ENCODE results near the gene DCDC2. TPM values are rescaled to one million over a fixed set of nuclear protein-coding genes. Genes with fewer than 3 reads are reported as not detected.
A peak's percentile ranks its signal among the peaks of the same experiment; 100 is the strongest.
"Not testable (repeated sequence)": the region's sequence is repeated elsewhere in the genome, so short reads cannot be mapped to it uniquely, and the experiment has no call there.

The DCDC2 gene
- total RNA-seq, 3 donors from 2014 or later: 8.9 to 9.5 TPM; not detected in 1

- intact Hi-C loops (cut with DNase I; ENCODE audit: low total_unique reads): no loop called here
- H3K9me3 ChIP-seq: no peaks in the 10 kb centered on the region
- H3K36me3 ChIP-seq: no peaks in the 10 kb centered on the region
- no peaks in the 10 kb centered on the region for H3K4me1 ChIP-seq
- no peak for TF ChIP-seq POLR2AphosphoS5 (IDR thresholded peaks at IDR 0.05)
- TF ChIP-seq POLR2A (IDR thresholded peaks at IDR 0.05): no peak
- TF ChIP-seq, protein P1, sequence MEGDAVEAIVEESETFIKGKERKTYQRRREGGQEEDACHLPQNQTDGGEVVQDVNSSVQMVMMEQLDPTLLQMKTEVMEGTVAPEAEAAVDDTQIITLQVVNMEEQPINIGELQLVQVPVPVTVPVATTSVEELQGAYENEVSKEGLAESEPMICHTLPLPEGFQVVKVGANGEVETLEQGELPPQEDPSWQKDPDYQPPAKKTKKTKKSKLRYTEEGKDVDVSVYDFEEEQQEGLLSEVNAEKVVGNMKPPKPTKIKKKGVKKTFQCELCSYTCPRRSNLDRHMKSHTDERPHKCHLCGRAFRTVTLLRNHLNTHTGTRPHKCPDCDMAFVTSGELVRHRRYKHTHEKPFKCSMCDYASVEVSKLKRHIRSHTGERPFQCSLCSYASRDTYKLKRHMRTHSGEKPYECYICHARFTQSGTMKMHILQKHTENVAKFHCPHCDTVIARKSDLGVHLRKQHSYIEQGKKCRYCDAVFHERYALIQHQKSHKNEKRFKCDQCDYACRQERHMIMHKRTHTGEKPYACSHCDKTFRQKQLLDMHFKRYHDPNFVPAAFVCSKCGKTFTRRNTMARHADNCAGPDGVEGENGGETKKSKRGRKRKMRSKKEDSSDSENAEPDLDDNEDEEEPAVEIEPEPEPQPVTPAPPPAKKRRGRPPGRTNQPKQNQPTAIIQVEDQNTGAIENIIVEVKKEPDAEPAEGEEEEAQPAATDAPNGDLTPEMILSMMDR (IDR thresholded peaks at IDR 0.05): no peak
- no peaks in the 10 kb centered on the region for H3K27me3 ChIP-seq
- no peak overlapping the region for H3K27ac ChIP-seq
- DNase-seq (ENCODE audit: low spot score in 2 of 2): no peak
- no peak overlapping the region for H3K4me3 ChIP-seq
Measured at GRCh38 chr6:24147511-24148153, 210.2 kb downstream of the DCDC2 start.

DNA sequence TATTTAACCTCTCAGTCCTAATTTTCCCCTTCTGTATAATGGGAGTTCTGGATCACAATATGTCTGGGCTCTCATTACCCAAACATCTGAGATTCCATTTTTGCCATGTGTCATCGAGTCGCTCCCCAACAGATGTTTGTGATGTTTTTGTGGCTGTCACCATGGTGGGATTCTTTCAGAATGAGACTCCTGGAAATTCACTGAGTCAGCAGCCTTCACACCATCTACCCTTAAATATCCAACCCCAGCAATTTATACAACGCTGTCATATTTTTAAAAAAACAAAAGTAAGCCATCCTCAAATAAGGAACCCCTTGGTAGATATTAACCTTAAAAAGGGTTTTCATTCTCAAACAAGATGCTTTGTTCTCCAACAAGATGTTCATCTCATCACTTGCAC is 211.0 kb downstream of the DCDC2 start:
- Histone ChIP-seq H3K4me1 (no peaks in the 10 kb centered on the region), H3K27ac (no peak overlapping the region), H3K9me3 (no peaks in the 10 kb centered on the region), H3K4me3 (no peak overlapping the region), H3K27me3 (no peaks in the 10 kb centered on the region), H3K36me3 (no peaks in the 10 kb centered on the region)
- DNase-seq (ENCODE audit: low spot score in 2 of 2): no peak
- intact Hi-C loops (cut with DNase I; ENCODE audit: low total_unique reads): no loop called here
- TF ChIP-seq, protein P1 (IDR thresholded peaks at IDR 0.05): no peak
- TF ChIP-seq POLR2AphosphoS5 (IDR thresholded peaks at IDR 0.05): no peak
- no peak for TF ChIP-seq POLR2A (IDR thresholded peaks at IDR 0.05)

DNA sequence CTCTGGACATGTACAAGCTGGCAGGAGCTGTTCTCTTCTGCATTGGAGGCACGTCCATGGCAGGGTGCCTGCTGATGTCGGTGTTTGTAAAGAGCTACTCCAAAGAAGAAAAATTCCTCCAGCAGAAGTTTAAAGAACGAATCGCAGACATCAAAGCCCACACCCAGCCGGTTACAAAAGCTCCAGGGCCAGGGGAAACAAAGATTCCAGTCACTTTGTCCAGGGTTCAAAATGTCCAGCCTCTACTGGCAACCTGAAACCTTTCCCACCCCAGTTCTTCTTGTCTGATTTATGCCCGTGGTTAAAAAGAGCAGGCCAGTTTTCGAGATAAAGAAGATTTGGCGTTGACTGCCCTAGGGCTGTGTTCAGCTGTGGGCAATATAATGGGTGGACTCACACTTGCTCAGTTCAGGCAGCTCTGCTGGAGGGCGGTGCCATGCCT is 212.1 kb downstream of the DCDC2 start:
- Histone ChIP-seq H3K27ac (no peak overlapping the region), H3K4me3 (no peak overlapping the region), H3K36me3 (no peaks in the 10 kb centered on the region), H3K27me3 (no peaks in the 10 kb centered on the region), H3K9me3 (no peaks in the 10 kb centered on the region), H3K4me1 (no peaks in the 10 kb centered on the region)
- DNase-seq (ENCODE audit: low spot score in 2 of 2): no peak
- intact Hi-C loops (cut with DNase I; ENCODE audit: low total_unique reads): no loop called here
- TF ChIP-seq, protein P1 (IDR thresholded peaks at IDR 0.05): no peak
- TF ChIP-seq POLR2A (IDR thresholded peaks at IDR 0.05) (no peak), POLR2AphosphoS5 (IDR thresholded peaks at IDR 0.05) (no peak)

DNA sequence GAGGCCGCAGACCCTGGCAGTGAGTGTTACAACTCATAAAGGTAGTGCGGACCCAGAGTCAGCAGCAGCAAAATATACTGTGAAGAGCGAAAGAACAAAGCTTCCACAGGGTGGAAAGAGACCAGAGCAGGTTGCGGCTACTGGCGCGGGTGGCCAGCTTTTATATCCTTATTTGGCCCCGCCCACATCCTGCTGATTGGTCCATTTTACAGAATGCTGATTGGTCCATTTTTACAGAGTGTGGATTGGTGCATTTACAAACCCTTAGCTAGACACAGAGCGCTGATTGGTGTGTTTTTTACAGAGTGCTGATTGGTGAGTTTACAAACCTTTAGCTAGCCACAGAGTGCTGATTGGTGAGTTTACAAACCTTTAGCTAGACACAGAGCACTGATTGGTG is 215.1 kb downstream of the DCDC2 start:
- H3K27ac ChIP-seq; H3K9me3 ChIP-seq; H3K36me3 ChIP-seq; DNase-seq (ENCODE audit: low spot score in 2 of 2); H3K27me3 ChIP-seq; intact Hi-C loops (cut with DNase I; ENCODE audit: low total_unique reads); H3K4me3 ChIP-seq; H3K4me1 ChIP-seq: not testable (repeated sequence)

GRCh38 chr6:24140591-24140990 is 217.3 kb downstream of the DCDC2 start:
- no peaks in the 10 kb centered on the region for H3K4me1 ChIP-seq
- peak in 1 of 2 donors; percentile 23 for DNase-seq (ENCODE audit: low spot score in 2 of 2)
- no peak for TF ChIP-seq POLR2A (IDR thresholded peaks at IDR 0.05)
- TF ChIP-seq, protein P1 (IDR thresholded peaks at IDR 0.05): no peak
- no peak for TF ChIP-seq POLR2AphosphoS5 (IDR thresholded peaks at IDR 0.05)
- H3K9me3 ChIP-seq: no peaks in the 10 kb centered on the region
- no peaks in the 10 kb centered on the region for H3K27me3 ChIP-seq
- H3K4me3 ChIP-seq: peak overlapping the region in 2 of 3 donors; percentile 1 to 46
- no peaks in the 10 kb centered on the region for H3K36me3 ChIP-seq
- intact Hi-C loops (cut with DNase I; ENCODE audit: low total_unique reads): loop anchor here (2.0 kb wide), 1 partner anchor 46 kb away; no protein-coding TSS in a partner anchor
- H3K27ac ChIP-seq: peak overlapping the region in 1 of 2 donors; percentile 55

Data from breast epithelium (tissue), 4 donors.